ENCODE results near the gene KIF26B. TPM values are rescaled to one million over a fixed set of nuclear protein-coding genes. Genes with fewer than 3 reads are reported as not detected.
"Not testable (repeated sequence)": the region's sequence is repeated elsewhere in the genome, so short reads cannot be mapped to it uniquely, and the experiment has no call there.

The KIF26B gene
- total RNA-seq, 5 donors from 2014 or later (not counting 1 experiment from before 2014, with no cell fraction given), result 0.03 to 0.06 (median 0.05) TPM; not detected in 2

- Histone ChIP-seq H3K4me1 (ENCODE audit: control insufficient read depth in 1 of 2, extremely low read depth in 1 of 2, insufficient read depth in 2 of 2, low read length in 2 of 2) (no peaks in the 10 kb centered on the region), H3K27me3 (replicated peaks in 1 of 2; ENCODE audit: control insufficient read depth in 2 of 2, extremely low read depth in 1 of 2, insufficient read depth in 2 of 2, low read length in 1 of 2) (no peaks in the 10 kb centered on the region), H3K4me3 (ENCODE audit: control insufficient read depth in 1 of 2, extremely low read depth in 1 of 2, low read length in 1 of 2) (no peak overlapping the region), H3K9me3 (no peaks in the 10 kb centered on the region), H3K36me3 (ENCODE audit: control insufficient read depth in 2 of 2, extremely low read depth in 1 of 2, insufficient read depth in 1 of 2, low read length in 1 of 2) (no peaks in the 10 kb centered on the region), H3K27ac (ENCODE audit: low read length) (no peak overlapping the region)
- DNase-seq (no peak), ATAC-seq (replicated peaks in 1 of 4) (no peak)
- ChIA-PET CTCF (no interaction called here), POLR2A (interaction anchor here in 1 of 2 donors (0.7 kb wide), 1 partner anchor 12 kb away, joined by 3 read pairs; no protein-coding TSS in a partner anchor)
- peaks cover 1 to 9% of the 10 kb centered on the region in 2 donors for H3K27me3 Mint-ChIP-seq
- no peaks in the 10 kb centered on the region for H3K9me3 Mint-ChIP-seq
- H3K36me3 Mint-ChIP-seq, result no peaks in the 10 kb centered on the region
- H3K4me1 Mint-ChIP-seq, result no peaks in the 10 kb centered on the region
- H3K4me3 Mint-ChIP-seq, result no peak overlapping the region
- 50% methylated on average over 1 of the region's 4 CpGs for WGBS (ENCODE audit: insufficient coverage)
- no peak overlapping the region for H3K27ac Mint-ChIP-seq
These were observed 164.3 kb downstream of the KIF26B start for GRCh38 chr1:245319094-245319493.

- no peak overlapping the region for H3K27ac Mint-ChIP-seq
- Histone ChIP-seq H3K4me1 (ENCODE audit: control insufficient read depth in 1 of 2, extremely low read depth in 1 of 2, insufficient read depth in 2 of 2, low read length in 2 of 2) (no peaks in the 10 kb centered on the region), H3K36me3 (ENCODE audit: control insufficient read depth in 2 of 2, extremely low read depth in 1 of 2, insufficient read depth in 1 of 2, low read length in 1 of 2) (no peaks in the 10 kb centered on the region), H3K27me3 (replicated peaks in 1 of 2; ENCODE audit: control insufficient read depth in 2 of 2, extremely low read depth in 1 of 2, insufficient read depth in 2 of 2, low read length in 1 of 2) (no peaks in the 10 kb centered on the region), H3K27ac (ENCODE audit: low read length) (no peak overlapping the region), H3K9me3 (no peaks in the 10 kb centered on the region), H3K4me3 (ENCODE audit: control insufficient read depth in 1 of 2, extremely low read depth in 1 of 2, low read length in 1 of 2) (no peak overlapping the region)
- CTCF ChIA-PET, result no interaction called here
- no peak for DNase-seq
- H3K27me3 Mint-ChIP-seq, result peaks cover 3 to 7% of the 10 kb centered on the region in 2 donors
- POLR2A ChIA-PET, result no interaction called here
- H3K9me3 Mint-ChIP-seq, result no peaks in the 10 kb centered on the region
- no peaks in the 10 kb centered on the region for H3K4me1 Mint-ChIP-seq
- no peaks in the 10 kb centered on the region for H3K36me3 Mint-ChIP-seq
- no CpG with 5 or more reads among the region's 4 CpGs for WGBS (ENCODE audit: insufficient coverage)
- ATAC-seq (replicated peaks in 1 of 4), result no peak
- H3K4me3 Mint-ChIP-seq, result no peak overlapping the region
These were observed 167.9 kb downstream of the KIF26B start for GRCh38 chr1:245322673-245323072.

- H3K27me3 ChIP-seq (replicated peaks in 1 of 2; ENCODE audit: control insufficient read depth in 2 of 2, extremely low read depth in 1 of 2, insufficient read depth in 2 of 2, low read length in 1 of 2); H3K4me3 ChIP-seq (ENCODE audit: control insufficient read depth in 1 of 2, extremely low read depth in 1 of 2, low read length in 1 of 2); H3K36me3 Mint-ChIP-seq; H3K36me3 ChIP-seq (ENCODE audit: control insufficient read depth in 2 of 2, extremely low read depth in 1 of 2, insufficient read depth in 1 of 2, low read length in 1 of 2); H3K9me3 Mint-ChIP-seq; CTCF ChIA-PET; H3K27me3 Mint-ChIP-seq; POLR2A ChIA-PET; ATAC-seq (replicated peaks in 1 of 4); H3K27ac ChIP-seq (ENCODE audit: low read length); H3K4me1 ChIP-seq (ENCODE audit: control insufficient read depth in 1 of 2, extremely low read depth in 1 of 2, insufficient read depth in 2 of 2, low read length in 2 of 2); DNase-seq; H3K9me3 ChIP-seq; H3K27ac Mint-ChIP-seq; H3K4me1 Mint-ChIP-seq; H3K4me3 Mint-ChIP-seq: not testable (repeated sequence)
- WGBS (ENCODE audit: insufficient coverage), result 90% methylated on average over 1 of the region's 2 CpGs
These were observed 169.0 kb downstream of the KIF26B start for GRCh38 chr1:245323765-245324164.

GRCh38 chr1:245325922-245326795, 171.4 kb downstream of the KIF26B start:
- no peak overlapping the region for H3K27ac Mint-ChIP-seq
- WGBS (ENCODE audit: insufficient coverage), result 66% methylated on average over 8 of the region's 16 CpGs
- no peaks in the 10 kb centered on the region for H3K36me3 Mint-ChIP-seq
- H3K36me3 ChIP-seq (ENCODE audit: control insufficient read depth in 2 of 2, extremely low read depth in 1 of 2, insufficient read depth in 1 of 2, low read length in 1 of 2), result no peaks in the 10 kb centered on the region
- no peak overlapping the region for H3K27ac ChIP-seq (ENCODE audit: low read length)
- no peak overlapping the region for H3K4me3 Mint-ChIP-seq
- no peak for ATAC-seq (replicated peaks in 1 of 4)
- no peaks in the 10 kb centered on the region for H3K9me3 ChIP-seq
- POLR2A ChIA-PET, result no interaction called here
- no peaks in the 10 kb centered on the region for H3K27me3 ChIP-seq (replicated peaks in 1 of 2; ENCODE audit: control insufficient read depth in 2 of 2, extremely low read depth in 1 of 2, insufficient read depth in 2 of 2, low read length in 1 of 2)
- CTCF ChIA-PET, result no interaction called here
- H3K4me1 Mint-ChIP-seq, result no peaks in the 10 kb centered on the region
- DNase-seq, result no peak
- no peaks in the 10 kb centered on the region for H3K9me3 Mint-ChIP-seq
- no peak overlapping the region for H3K4me3 ChIP-seq (ENCODE audit: control insufficient read depth in 1 of 2, extremely low read depth in 1 of 2, low read length in 1 of 2)
- H3K27me3 Mint-ChIP-seq, result peaks cover 3 to 5% of the 10 kb centered on the region in 2 donors
- no peaks in the 10 kb centered on the region for H3K4me1 ChIP-seq (ENCODE audit: control insufficient read depth in 1 of 2, extremely low read depth in 1 of 2, insufficient read depth in 2 of 2, low read length in 2 of 2)

- no peaks in the 10 kb centered on the region for H3K36me3 Mint-ChIP-seq
- H3K4me3 Mint-ChIP-seq, result no peak overlapping the region
- H3K36me3 ChIP-seq (ENCODE audit: control insufficient read depth in 2 of 2, extremely low read depth in 1 of 2, insufficient read depth in 1 of 2, low read length in 1 of 2), result no peaks in the 10 kb centered on the region
- CTCF ChIA-PET, result no interaction called here
- H3K4me3 ChIP-seq (ENCODE audit: control insufficient read depth in 1 of 2, extremely low read depth in 1 of 2, low read length in 1 of 2), result no peak overlapping the region
- no peaks in the 10 kb centered on the region for H3K4me1 Mint-ChIP-seq
- H3K9me3 Mint-ChIP-seq, result no peaks in the 10 kb centered on the region
- no CpG with 5 or more reads among the region's 3 CpGs for WGBS (ENCODE audit: insufficient coverage)
- no peak overlapping the region for H3K27ac Mint-ChIP-seq
- DNase-seq (no peak), ATAC-seq (replicated peaks in 1 of 4) (no peak)
- POLR2A ChIA-PET, result no interaction called here
- peaks cover 2 to 3% of the 10 kb centered on the region in 2 donors for H3K27me3 Mint-ChIP-seq
- no peaks in the 10 kb centered on the region for H3K27me3 ChIP-seq (replicated peaks in 1 of 2; ENCODE audit: control insufficient read depth in 2 of 2, extremely low read depth in 1 of 2, insufficient read depth in 2 of 2, low read length in 1 of 2)
- H3K9me3 ChIP-seq, result no peaks in the 10 kb centered on the region
- H3K4me1 ChIP-seq (ENCODE audit: control insufficient read depth in 1 of 2, extremely low read depth in 1 of 2, insufficient read depth in 2 of 2, low read length in 2 of 2), result peaks cover 0 to under 1% of the 10 kb centered on the region in 2 experiments
- H3K27ac ChIP-seq (ENCODE audit: low read length), result no peak overlapping the region
These were observed 172.6 kb downstream of the KIF26B start for GRCh38 chr1:245327360-245327759.

GRCh38 chr1:245327842-245328241, 173.1 kb downstream of the KIF26B start:
- Mint-ChIP-seq H3K36me3 (no peaks in the 10 kb centered on the region), H3K4me3 (no peak overlapping the region), H3K4me1 (no peaks in the 10 kb centered on the region), H3K27me3 (peaks cover 3 to 5% of the 10 kb centered on the region in 2 donors), H3K27ac (no peak overlapping the region), H3K9me3 (no peaks in the 10 kb centered on the region)
- ATAC-seq (replicated peaks in 1 of 4) (no peak), DNase-seq (no peak)
- Histone ChIP-seq H3K27me3 (replicated peaks in 1 of 2; ENCODE audit: control insufficient read depth in 2 of 2, extremely low read depth in 1 of 2, insufficient read depth in 2 of 2, low read length in 1 of 2) (no peaks in the 10 kb centered on the region), H3K9me3 (no peaks in the 10 kb centered on the region), H3K4me3 (ENCODE audit: control insufficient read depth in 1 of 2, extremely low read depth in 1 of 2, low read length in 1 of 2) (no peak overlapping the region), H3K27ac (ENCODE audit: low read length) (no peak overlapping the region), H3K36me3 (ENCODE audit: control insufficient read depth in 2 of 2, extremely low read depth in 1 of 2, insufficient read depth in 1 of 2, low read length in 1 of 2) (no peaks in the 10 kb centered on the region), H3K4me1 (ENCODE audit: control insufficient read depth in 1 of 2, extremely low read depth in 1 of 2, insufficient read depth in 2 of 2, low read length in 2 of 2) (peaks cover 2 to 5% of the 10 kb centered on the region in 2 experiments)
- CTCF ChIA-PET, result no interaction called here
- POLR2A ChIA-PET, result no interaction called here
- WGBS (ENCODE audit: insufficient coverage), result 93% methylated on average over 3 of the region's 4 CpGs
